Adipose tissue (tissue), 3 donors: Measurements from ENCODE around the gene GLUD1. TPM values are rescaled to one million over a fixed set of nuclear protein-coding genes. Genes with fewer than 3 reads are reported as not detected.
"Not testable (repeated sequence)": the region's sequence is repeated elsewhere in the genome, so short reads cannot be mapped to it uniquely, and the experiment has no call there.

ENCODE experiments used
- H3K27ac ChIP-seq: one replicate; pipeline ENCODE4 v1.5.1; 2013; ENCODE audit warnings: low read depth, low read length
- WGBS, 3 donors: extraction: QIAGEN DNeasy Blood & Tissue Kit; methylation state at CpG; one replicate each; pipeline ENCODE4 v1.1.7; 2013; 5-methylcytosine and 5-hydroxymethylcytosine counted together
- polyA plus RNA-seq, 3 donors: library from polyadenylated mRNA; stranded (reverse); fragments of 200-250 nt; gene quantifications; one replicate each; pipeline ENCODE4 v1.2.3, GENCODE V29; 2013
- donor health status: healthy with polysubstance abuse.
- donor health status: Bipolar disorder and iron deficiency.
- donor health status: healthy.

GLUD1 gene
- polyA plus RNA-seq, 3 donors, result 44.9 to 83.7 (median 69.8) TPM

DNA sequence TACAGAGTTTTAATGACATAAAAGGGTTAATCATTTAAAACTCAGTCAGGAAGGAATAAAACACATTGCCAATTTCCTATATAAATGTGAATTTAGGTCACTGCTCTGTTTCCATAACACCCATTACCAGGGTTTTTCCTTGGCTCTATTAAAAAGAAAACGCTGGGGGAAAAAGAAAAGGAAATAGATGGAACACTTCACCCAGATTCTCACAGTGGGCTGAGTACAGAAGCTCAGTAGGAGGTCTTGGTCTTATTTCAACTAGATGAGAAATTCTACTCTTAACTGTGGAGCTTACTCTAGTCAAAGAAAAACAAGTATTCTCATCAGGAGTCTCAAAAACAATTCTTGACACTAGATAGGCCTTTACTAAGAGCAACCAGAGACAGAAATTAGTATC lies 36.5 kb downstream of the GLUD1 start:
- WGBS, 3 donors, result 35 to 75% (median 63%) methylated on average over 1 of the region's 1 CpG
- H3K27ac ChIP-seq, result no peak overlapping the region

DNA sequence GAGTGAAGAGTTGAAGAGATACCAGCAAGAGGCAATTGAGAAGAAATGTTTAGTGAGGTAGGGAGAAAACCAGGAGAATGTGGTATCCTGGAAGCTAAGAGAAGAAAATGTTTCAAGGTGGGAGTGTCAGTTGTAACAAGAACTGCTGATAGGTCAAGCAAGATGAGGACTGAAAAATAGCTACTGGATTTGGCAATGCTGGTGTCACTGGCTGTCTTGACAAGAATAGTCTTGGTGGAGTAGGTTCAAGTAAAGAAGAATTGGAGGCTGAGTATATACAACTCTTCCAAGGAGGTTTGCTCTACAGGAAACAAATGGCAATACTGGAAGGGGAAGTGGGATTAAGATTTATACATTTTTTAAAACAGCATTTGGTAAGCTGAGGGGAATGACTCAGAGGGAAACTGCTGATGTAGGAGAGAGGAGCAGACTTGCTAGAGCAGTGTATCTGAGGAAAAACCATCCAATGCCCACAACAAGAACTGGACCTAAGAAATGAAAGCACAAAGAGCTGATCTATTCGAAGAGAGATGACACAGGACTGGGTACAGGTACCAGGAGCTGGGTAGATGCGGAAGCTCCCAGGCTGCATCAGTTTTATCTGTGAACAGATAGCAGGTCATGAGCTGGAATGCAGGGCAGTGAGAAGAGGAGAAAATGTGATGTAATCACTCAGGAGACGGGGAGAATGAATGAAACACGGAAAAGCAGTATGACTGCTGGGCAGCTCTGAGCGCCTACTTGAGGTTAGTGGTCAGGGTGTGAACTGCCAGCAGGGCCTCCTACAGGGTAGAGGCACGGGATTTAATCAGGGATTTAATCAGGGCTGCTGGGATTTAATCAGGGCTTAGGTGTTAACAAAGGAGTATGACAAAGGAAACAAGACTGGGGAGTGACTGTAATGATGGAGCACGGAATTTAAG lies 40.0 kb downstream of the GLUD1 start:
- H3K27ac ChIP-seq, result no peak overlapping the region
- 48 to 76% (median 64%) methylated on average over 7 of the region's 7 CpGs for WGBS, 3 donors

GRCh38 chr10:87053577-87054181 lies 41.0 kb downstream of the GLUD1 start:
- peak overlapping the region; percentile 19 for H3K27ac ChIP-seq
- WGBS, 3 donors, result 95 to 96% (median 95%) methylated on average over 7 of the region's 7 CpGs

- H3K27ac ChIP-seq, result no peak overlapping the region
- WGBS, 3 donors, result 51 to 79% (median 72%) methylated on average over 3 of the region's 3 CpGs
Observed at GRCh38 chr10:87053111-87053510, 41.5 kb downstream of the GLUD1 start.

DNA sequence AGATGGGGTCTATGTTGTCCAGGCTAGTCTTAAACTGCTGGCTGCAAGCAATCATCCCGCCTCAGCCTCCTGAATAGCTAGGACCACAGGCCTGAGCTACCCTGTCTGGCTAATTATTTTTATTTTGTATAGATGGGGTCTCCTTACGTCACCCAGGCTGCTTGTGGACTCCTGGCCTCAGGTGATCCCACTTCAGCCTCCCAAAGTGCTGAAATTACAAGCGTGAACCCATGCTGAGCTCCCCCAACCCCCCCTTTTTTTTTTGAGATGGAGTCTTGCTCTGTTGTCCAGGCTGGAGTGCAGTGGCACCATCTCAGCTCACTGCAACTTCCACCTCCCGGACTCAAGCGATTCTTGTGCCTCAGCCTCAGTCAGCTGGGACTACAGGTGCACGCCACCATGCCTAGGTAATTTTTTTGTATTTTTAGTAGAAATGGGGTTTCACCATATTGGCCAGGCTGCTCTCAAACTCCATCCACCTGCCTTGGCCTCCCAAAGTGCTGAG lies 49.2 kb downstream of the GLUD1 start:
- 98% methylated on average over 6 of the region's 6 CpGs for WGBS, 3 donors
- H3K27ac ChIP-seq, result no peak overlapping the region

DNA sequence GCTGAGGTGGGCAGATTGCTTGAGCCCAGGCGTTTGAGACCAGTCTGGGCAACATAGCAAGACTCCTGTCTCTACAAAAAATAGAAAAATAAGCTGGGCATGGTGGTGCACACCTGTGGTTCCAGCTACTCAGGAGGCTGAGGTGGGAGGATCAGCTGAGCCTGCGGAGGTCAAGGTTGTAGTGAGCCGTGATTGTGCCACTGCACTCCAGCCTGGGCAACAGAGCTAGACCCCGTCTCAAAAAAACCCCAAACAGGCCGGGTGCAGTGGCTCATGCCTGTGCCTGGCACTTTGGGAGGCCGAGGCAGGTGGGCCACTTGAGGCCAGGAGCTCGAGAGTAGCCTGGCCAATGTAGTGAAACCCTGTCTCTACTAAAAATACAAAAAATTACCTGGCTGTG lies 51.1 kb downstream of the GLUD1 start:
- H3K27ac ChIP-seq, result not testable (repeated sequence)
- 92 to 96% (median 94%) methylated on average over 6 to 7 of the region's 7 CpGs for WGBS, 3 donors

DNA sequence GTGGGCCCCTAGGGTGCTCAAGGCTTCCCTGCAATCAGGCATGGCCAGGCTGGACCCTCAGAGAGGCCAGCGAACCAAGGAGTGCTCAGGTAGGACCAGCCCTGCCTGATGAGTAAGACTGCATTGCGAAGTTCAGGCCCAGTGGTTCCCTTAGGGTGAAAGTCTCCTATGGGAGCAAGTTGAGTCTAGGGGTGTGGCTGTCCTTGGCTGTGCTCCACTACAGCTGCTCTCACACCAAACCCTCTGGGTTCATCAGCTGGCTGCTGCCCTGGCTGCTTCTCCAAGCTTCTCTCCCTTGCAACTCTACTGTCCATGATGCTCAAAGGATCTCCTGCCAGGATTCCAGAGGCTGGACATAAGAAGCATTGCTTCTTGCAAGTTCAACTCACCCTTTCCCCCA lies 55.9 kb downstream of the GLUD1 start:
- 95 to 97% (median 95%) methylated on average over 2 of the region's 2 CpGs for whole genome bisulfite sequencing, 3 donors
- no peak overlapping the region for H3K27ac ChIP-seq

- WGBS, 3 donors, result 92 to 100% (median 98%) methylated on average over 3 of the region's 3 CpGs
- no peak overlapping the region for H3K27ac ChIP-seq
Observed at GRCh38 chr10:87038286-87038717, 56.3 kb downstream of the GLUD1 start.

- H3K27ac ChIP-seq, result no peak overlapping the region
- 90 to 100% (median 97%) methylated on average over 1 of the region's 1 CpG for WGBS, 3 donors
Observed at GRCh38 chr10:87036623-87037022, 58.0 kb downstream of the GLUD1 start.

DNA sequence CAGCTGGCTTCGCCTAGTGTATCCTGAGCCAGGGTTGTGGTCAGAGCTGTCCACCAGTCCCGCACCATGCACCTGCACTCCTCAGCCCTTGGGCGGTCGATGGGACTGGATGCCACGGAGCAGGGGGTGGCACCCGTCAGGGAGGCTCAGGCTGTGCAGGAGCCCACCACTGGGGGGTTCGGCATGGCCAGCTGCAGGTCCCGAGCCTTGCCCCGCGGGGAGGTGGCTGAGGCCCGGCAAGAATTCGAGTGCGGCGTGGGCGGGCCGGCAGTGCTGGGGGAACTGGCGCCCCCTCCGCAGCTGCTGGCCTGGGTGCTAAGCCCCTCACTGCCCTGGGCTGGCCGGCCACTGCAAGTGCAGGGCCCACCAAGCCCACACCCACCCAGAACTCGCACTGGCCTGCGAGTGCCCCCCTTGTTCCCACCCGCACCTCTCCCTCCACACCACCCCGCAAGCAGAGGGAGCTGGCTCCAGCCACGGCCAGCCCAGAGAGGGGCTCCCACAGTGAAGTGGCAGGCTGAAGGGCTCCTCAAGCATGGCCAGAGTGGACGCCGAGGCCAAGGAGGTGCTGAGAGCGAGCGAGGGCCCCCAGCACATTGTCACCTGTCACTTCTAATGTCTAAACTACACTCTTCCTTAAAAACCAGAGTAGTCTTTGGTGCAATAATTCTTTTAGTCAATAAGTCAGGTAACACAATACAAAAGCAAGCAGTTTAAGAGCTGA lies 63.6 kb downstream of the GLUD1 start:
- no peak overlapping the region for H3K27ac ChIP-seq

GRCh38 chr10:87030419-87030818 lies 64.2 kb downstream of the GLUD1 start:
- H3K27ac ChIP-seq, result not testable (repeated sequence)
- 92 to 100% (median 95%) methylated on average over 1 of the region's 1 CpG for WGBS, 3 donors

More for the DNA sequence above, 63.6 kb downstream of the GLUD1 start:
- WGBS, 3 donors, result 96 to 98% (median 97%) methylated on average over 20 to 28 of the region's 28 CpGs

DNA sequence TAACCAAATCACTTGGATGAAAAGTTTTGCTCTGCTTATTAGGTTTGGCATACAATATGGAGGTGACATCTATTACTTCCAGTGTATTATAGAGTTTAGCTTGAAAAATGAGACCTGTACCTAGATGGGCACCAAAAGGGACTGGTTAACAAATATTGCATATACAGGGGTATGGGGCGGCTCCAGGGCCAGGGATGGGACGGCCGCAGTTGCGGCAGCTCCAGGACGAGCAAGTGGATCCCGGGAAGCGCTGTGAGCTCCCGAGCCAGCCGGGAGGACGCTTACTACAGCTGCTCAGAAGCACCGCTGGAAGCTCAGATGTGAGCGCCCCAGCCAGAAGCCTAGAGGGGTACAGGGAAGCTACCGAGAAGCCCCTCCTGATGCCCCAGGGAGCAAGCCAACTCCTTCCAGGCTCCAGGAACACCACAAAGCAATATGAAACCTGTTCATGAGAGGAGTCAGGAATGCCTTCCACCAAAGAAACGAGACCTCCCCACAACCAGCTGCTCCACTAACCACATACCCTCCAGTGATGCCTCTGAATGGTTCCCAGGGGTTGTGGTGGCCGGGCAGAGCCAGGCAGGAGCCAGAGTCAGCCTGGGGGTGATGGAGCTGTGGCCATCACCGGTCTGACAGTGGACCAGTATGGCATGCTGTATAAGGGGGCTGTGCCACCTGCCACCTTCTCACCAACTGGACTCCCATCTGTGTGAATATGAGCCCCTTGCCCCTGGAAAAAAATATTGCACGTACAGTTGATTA lies 67.7 kb downstream of the GLUD1 start:
- WGBS, 3 donors, result 92 to 93% (median 93%) methylated on average over 16 to 17 of the region's 17 CpGs
- not testable (repeated sequence) for H3K27ac ChIP-seq

DNA sequence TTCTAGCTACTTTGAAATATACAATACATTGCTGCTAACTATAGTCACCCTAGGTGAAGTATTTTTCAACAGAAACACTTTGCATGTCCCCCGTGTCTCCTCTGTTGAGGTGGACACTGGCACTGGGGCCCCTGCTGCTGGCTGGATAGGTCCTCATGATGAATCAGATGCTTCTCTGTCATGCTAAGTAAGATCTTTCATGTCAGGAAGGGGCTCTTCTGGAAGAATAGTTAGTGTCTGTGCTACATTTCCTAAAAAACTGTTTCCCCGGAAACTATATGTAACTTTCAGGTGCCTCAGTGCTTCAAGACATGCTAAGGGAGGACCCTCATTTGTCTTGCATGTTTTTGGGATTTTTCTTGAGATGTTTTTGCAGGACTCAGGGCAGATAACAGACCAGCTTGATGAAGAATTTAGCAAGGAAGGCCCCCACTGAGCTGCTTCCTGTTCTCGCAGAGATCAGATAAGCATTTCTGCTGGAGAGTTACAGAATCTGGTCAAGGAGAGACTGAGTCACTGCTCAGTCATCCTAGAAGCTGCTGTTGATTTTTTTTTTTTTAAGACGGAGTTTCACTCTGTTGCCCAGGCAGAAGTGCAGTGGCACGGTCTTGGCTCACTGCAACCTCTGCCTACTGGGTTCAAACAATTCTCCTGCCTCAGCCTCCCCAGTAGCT lies 69.2 kb downstream of the GLUD1 start:
- not testable (repeated sequence) for H3K27ac ChIP-seq
- 51 to 78% (median 54%) methylated on average over 5 of the region's 5 CpGs for WGBS, 3 donors

- 94 to 95% (median 95%) methylated on average over 5 to 9 of the region's 9 CpGs for WGBS, 3 donors
- H3K27ac ChIP-seq, result not testable (repeated sequence)
Observed at GRCh38 chr10:87020056-87020455, 74.6 kb downstream of the GLUD1 start, which contains the start of gene FAM25A. TSS of gene FAM25A (plus strand) at chr10:87020294. CDS start at chr10:87020325, 31 bp downstream.

DNA sequence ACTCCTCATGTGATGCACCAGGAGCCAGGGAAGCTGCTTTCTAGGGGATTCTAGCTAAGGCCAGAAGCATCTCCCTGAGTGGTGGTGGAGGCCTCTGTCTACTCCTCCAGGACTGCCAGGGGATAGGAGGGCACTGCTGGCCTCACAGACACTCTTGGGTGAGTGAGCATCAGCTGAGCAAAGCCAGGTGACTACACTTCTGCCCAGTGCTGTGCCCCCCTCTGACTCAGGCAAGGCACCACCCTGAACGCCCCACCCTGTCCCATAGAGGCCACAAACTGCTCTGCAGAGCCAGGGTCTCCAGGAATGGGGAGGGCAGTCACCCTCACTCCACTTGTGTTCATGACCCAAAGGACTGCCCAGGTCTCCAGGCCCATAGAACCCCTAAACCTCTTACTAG lies 75.1 kb downstream of the GLUD1 start:
- H3K27ac ChIP-seq, result not testable (repeated sequence)
- 88 to 100% (median 91%) methylated on average over 1 of the region's 1 CpG for WGBS, 3 donors

- 87 to 91% (median 87%) methylated on average over 6 of the region's 6 CpGs for WGBS, 3 donors
- H3K27ac ChIP-seq, result not testable (repeated sequence)
Observed at GRCh38 chr10:87019066-87019465, 75.6 kb downstream of the GLUD1 start.

DNA sequence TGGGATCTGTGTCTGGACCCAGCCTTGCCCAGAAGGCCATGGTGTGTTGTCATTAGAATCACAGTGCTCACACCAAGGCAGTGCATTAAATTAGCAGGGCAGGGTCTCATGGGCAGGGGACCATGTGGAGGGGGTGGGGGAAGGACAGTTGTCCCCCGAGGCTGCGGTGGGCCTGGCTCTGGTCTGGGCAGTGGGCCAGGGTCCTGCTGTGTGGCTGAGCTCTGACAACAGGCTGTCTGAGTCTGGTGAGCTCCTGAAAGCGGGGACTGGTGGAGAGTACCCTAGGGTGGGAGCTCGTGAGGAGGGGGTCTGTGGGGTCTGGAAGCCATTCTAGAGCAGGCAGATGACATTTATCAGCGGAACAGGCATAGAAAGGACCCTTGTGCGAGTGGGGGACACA lies 76.5 kb downstream of the GLUD1 start:
- 79 to 93% (median 87%) methylated on average over 3 to 6 of the region's 6 CpGs for WGBS, 3 donors
- not testable (repeated sequence) for H3K27ac ChIP-seq
